Measurements from ENCODE around the gene TIMM23B. TPM values are rescaled to one million over a fixed set of nuclear protein-coding genes. Genes with fewer than 3 reads are reported as not detected.
A peak's percentile ranks its signal among the peaks of the same experiment; 100 is the strongest.
"Not testable (repeated sequence)": the region's sequence is repeated elsewhere in the genome, so short reads cannot be mapped to it uniquely, and the experiment has no call there.

The TIMM23B gene
- 5.8 and 7.6 TPM in 2 replicates for total RNA-seq (2014; rRNA removed; shearing (Covaris generic))

- DNase-seq (ENCODE audit: low read depth) = peak; percentile 83
Observed at GRCh38 chr10:49941447-49942338, at the start of gene TIMM23B, which contains the start of gene PARG. TIMM23B (plus strand) TSS chr10:49942053; CDS start chr10:49942195, 142 bp downstream. PARG (minus strand) TSS chr10:49942027; CDS start chr10:49941725, 302 bp downstream.

- DNase-seq (ENCODE audit: low read depth) = not testable (repeated sequence)
Observed at GRCh38 chr10:49899999-49900398, 41.9 kb upstream of the TIMM23B start.

- DNase-seq (ENCODE audit: low read depth) = not testable (repeated sequence)
Observed at GRCh38 chr10:49900406-49900805, 41.4 kb upstream of the TIMM23B start.

- DNase-seq (ENCODE audit: low read depth) = not testable (repeated sequence)
Observed at GRCh38 chr10:49903829-49904228, 38.0 kb upstream of the TIMM23B start.

- DNase-seq (ENCODE audit: low read depth) = not testable (repeated sequence)
Observed at GRCh38 chr10:49908290-49909080, 33.4 kb upstream of the TIMM23B start.

- DNase-seq (ENCODE audit: low read depth) = not testable (repeated sequence)
Observed at GRCh38 chr10:49910295-49910694, 31.6 kb upstream of the TIMM23B start.

- not testable (repeated sequence) for DNase-seq (ENCODE audit: low read depth)
Observed at GRCh38 chr10:49916451-49916850, 25.4 kb upstream of the TIMM23B start.

GRCh38 chr10:49917927-49918326 is 23.9 kb upstream of the TIMM23B start:
- DNase-seq (ENCODE audit: low read depth) = not testable (repeated sequence)

- DNase-seq (ENCODE audit: low read depth) = not testable (repeated sequence)
Observed at GRCh38 chr10:49922041-49922440, 19.8 kb upstream of the TIMM23B start.

GRCh38 chr10:49923572-49923971 is 18.3 kb upstream of the TIMM23B start:
- DNase-seq (ENCODE audit: low read depth) = not testable (repeated sequence)

- DNase-seq (ENCODE audit: low read depth) = not testable (repeated sequence)
Observed at GRCh38 chr10:49931276-49931675, 10.6 kb upstream of the TIMM23B start.

- DNase-seq (ENCODE audit: low read depth) = not testable (repeated sequence)
Observed at GRCh38 chr10:49931959-49932728, 9.7 kb upstream of the TIMM23B start.

GRCh38 chr10:49942339-49942705 is 469 bp downstream of the TIMM23B start:
- not testable (repeated sequence) for DNase-seq (ENCODE audit: low read depth)

GRCh38 chr10:49943607-49944006 is 1.8 kb downstream of the TIMM23B start:
- DNase-seq (ENCODE audit: low read depth) = not testable (repeated sequence)

GRCh38 chr10:49948142-49948541 is 6.3 kb downstream of the TIMM23B start:
- DNase-seq (ENCODE audit: low read depth) = not testable (repeated sequence)

- DNase-seq (ENCODE audit: low read depth) = not testable (repeated sequence)
Observed at GRCh38 chr10:49948737-49949136, 6.9 kb downstream of the TIMM23B start.

- not testable (repeated sequence) for DNase-seq (ENCODE audit: low read depth)
Observed at GRCh38 chr10:49952006-49952405, 10.2 kb downstream of the TIMM23B start.

GRCh38 chr10:49953122-49953521 is 11.3 kb downstream of the TIMM23B start:
- DNase-seq (ENCODE audit: low read depth) = not testable (repeated sequence)

- not testable (repeated sequence) for DNase-seq (ENCODE audit: low read depth)
Observed at GRCh38 chr10:49970331-49970857, 28.5 kb downstream of the TIMM23B start.

- not testable (repeated sequence) for DNase-seq (ENCODE audit: low read depth)
Observed at GRCh38 chr10:49971466-49971865, 29.6 kb downstream of the TIMM23B start.

GRCh38 chr10:49972094-49972493 is 30.2 kb downstream of the TIMM23B start:
- DNase-seq (ENCODE audit: low read depth) = not testable (repeated sequence)
